CD4-positive, CD25-positive, alpha-beta regulatory T cell (primary cell): ENCODE results near the gene CDH23. TPM values are rescaled to one million over a fixed set of nuclear protein-coding genes. Genes with fewer than 3 reads are reported as not detected.

ENCODE experiments used
- ATAC-seq, 2 donors: fragments of 150-1000 bp; cut with Tn5 transposase; one replicate each; pipeline ENCODE4 v1.10.0; 2021; ENCODE audit warnings: low read depth in 2 of 2, moderate number of reproducible peaks in 2 of 2, moderate library complexity in 1 of 2
- DNase-seq, 3 donors: peaks; one replicate each; pipeline versions ENCODE4 v3.0.0 to v3.0.0-alpha.2; 2012 to 2022; ENCODE audit warnings: mixed read lengths in 1 of 3
- H3K27ac ChIP-seq: one replicate; pipeline ENCODE4 v1.7.0; 2013; ENCODE audit warnings: mild to moderate bottlenecking, low read length; ENCODE audit not compliant: insufficient read depth, poor library complexity, severe bottlenecking
- H3K27me3 ChIP-seq: one replicate; pipeline ENCODE4 v1.7.0; 2013; ENCODE audit warnings: low read length; ENCODE audit not compliant: control insufficient read depth, insufficient read depth
- H3K36me3 ChIP-seq: one replicate; pipeline ENCODE4 v1.7.0; 2013; ENCODE audit warnings: mild to moderate bottlenecking, low read length, moderate library complexity; ENCODE audit not compliant: control insufficient read depth, insufficient read depth
- H3K4me1 ChIP-seq: 2 replicates; pipeline ENCODE4 v1.7.0; 2013; ENCODE audit warnings: mild to moderate bottlenecking, low read length; ENCODE audit not compliant: insufficient read depth, control insufficient read depth, poor library complexity, severe bottlenecking
- H3K4me3 ChIP-seq: one replicate; pipeline ENCODE4 v1.7.0; 2013; ENCODE audit warnings: low read depth, mild to moderate bottlenecking, low read length, moderate library complexity
- H3K9me3 ChIP-seq, 2 experiments: 1 replicate in 1 of 2; 2 replicates in 1 of 2; pipeline ENCODE4 v1.7.0; 2013; ENCODE audit warnings: low read length in 2 of 2, mild to moderate bottlenecking in 1 of 2, moderate library complexity in 1 of 2; ENCODE audit not compliant: control insufficient read depth in 2 of 2
- H3K27ac Mint-ChIP-seq, 3 donors: one replicate each; pipeline ENCODE4 v1.8.0; 2020 to 2022; ENCODE audit warnings: mild to moderate bottlenecking in 3 of 3, mixed read lengths in 3 of 3, moderate library complexity in 2 of 3
- H3K27me3 Mint-ChIP-seq: one replicate; pipeline ENCODE4 v1.8.0; 2022; ENCODE audit warnings: mild to moderate bottlenecking, mixed read lengths
- H3K36me3 Mint-ChIP-seq: one replicate; pipeline ENCODE4 v1.8.0; 2020; ENCODE audit warnings: mixed read lengths
- H3K4me1 Mint-ChIP-seq, 4 donors: one replicate each; pipeline ENCODE4 v1.8.0; 2020 to 2022; ENCODE audit warnings: mixed read lengths in 4 of 4, mild to moderate bottlenecking in 1 of 4
- H3K4me3 Mint-ChIP-seq, 4 donors: one replicate each; pipeline ENCODE4 v1.8.0; 2020 to 2022; ENCODE audit warnings: mild to moderate bottlenecking in 4 of 4, mixed read lengths in 4 of 4, moderate library complexity in 3 of 4
- H3K9me3 Mint-ChIP-seq, 7 donors: one replicate each; pipeline ENCODE4 v1.8.0; 2020 to 2022; ENCODE audit warnings: mixed read lengths in 7 of 7, mild to moderate bottlenecking in 3 of 7, moderate library complexity in 2 of 7
- polyA plus RNA-seq, 4 donors: library from polyadenylated mRNA; unstranded; fragments of 300-500 nt; fragmentation: Illumina TruSeq; gene quantifications; one replicate each; pipeline ENCODE4 v1.2.3, GENCODE V29; 2021
- total RNA-seq: library from RNA; stranded (reverse); gene quantifications from one replicate; pipeline ENCODE4 v1.2.3, GENCODE V29; 2022

CDH23 gene
- total and polyA plus RNA-seq, 5 donors from 2014 or later: 0.17 to 5.6 (median 1.1) TPM

GRCh38 chr10:71719464-71720201 is 322.9 kb downstream of the CDH23 start, which contains the start of gene C10orf105:
Gene C10orf105, minus strand, starts transcription at chr10:71719778. Its CDS starts 3,441 bp downstream, at chr10:71716337.
- Mint-ChIP-seq H3K4me1 (peaks cover 0 to 61% (median 17%) of the 10 kb centered on the region in 4 donors), H3K27me3 (peaks cover 4% of the 10 kb centered on the region), H3K36me3 (peaks cover 7% of the 10 kb centered on the region), H3K27ac (peak within 1 kb of the TSS; percentile 17 to 82 (median 52)), H3K9me3 (no peaks in the 10 kb centered on the region), H3K4me3 (no peak within 1 kb of the TSS)
- H3K36me3 ChIP-seq: no peaks in the 10 kb centered on the region
- DNase-seq: no peak
- no peak within 1 kb of the TSS for H3K4me3 ChIP-seq
- peaks cover 26% of the 10 kb centered on the region for H3K4me1 ChIP-seq
- H3K27me3 ChIP-seq: no peaks in the 10 kb centered on the region
- no peak within 1 kb of the TSS for H3K27ac ChIP-seq
- no peaks in the 10 kb centered on the region for H3K9me3 ChIP-seq
- ATAC-seq: no peak

- ATAC-seq: no peak
Measured at GRCh38 chr10:71720288-71720687, 323.6 kb downstream of the CDH23 start.

GRCh38 chr10:71721313-71721712 is 324.6 kb downstream of the CDH23 start:
- Mint-ChIP-seq H3K27ac (peak overlapping the region in 2 of 3 donors; percentile 43 to 46), H3K36me3 (peaks cover 7% of the 10 kb centered on the region), H3K4me3 (peak overlapping the region in 1 of 4 donors; percentile 29), H3K4me1 (peaks cover 7 to 58% (median 18%) of the 10 kb centered on the region in 4 donors), H3K9me3 (no peaks in the 10 kb centered on the region), H3K27me3 (peaks cover 4% of the 10 kb centered on the region)
- DNase-seq (no peak), ATAC-seq (no peak)
- Histone ChIP-seq H3K4me1 (peaks cover 25% of the 10 kb centered on the region), H3K36me3 (no peaks in the 10 kb centered on the region), H3K27ac (no peak overlapping the region), H3K27me3 (no peaks in the 10 kb centered on the region), H3K9me3 (no peaks in the 10 kb centered on the region), H3K4me3 (no peak overlapping the region)

More at GRCh38 chr10:71720288-71720687, 323.6 kb downstream of the CDH23 start:
- no peak for DNase-seq
- H3K9me3 ChIP-seq: no peaks in the 10 kb centered on the region
- peaks cover 0 to 58% (median 16%) of the 10 kb centered on the region in 4 donors for H3K4me1 Mint-ChIP-seq
- no peaks in the 10 kb centered on the region for H3K36me3 ChIP-seq
- H3K4me3 Mint-ChIP-seq: no peak overlapping the region
- no peak overlapping the region for H3K4me3 ChIP-seq
- peaks cover 25% of the 10 kb centered on the region for H3K4me1 ChIP-seq
- H3K9me3 Mint-ChIP-seq: no peaks in the 10 kb centered on the region
- peaks cover 4% of the 10 kb centered on the region for H3K27me3 Mint-ChIP-seq
- H3K36me3 Mint-ChIP-seq: peaks cover 7% of the 10 kb centered on the region
- H3K27ac Mint-ChIP-seq: peak overlapping the region in 1 of 3 donors; percentile 82
- no peaks in the 10 kb centered on the region for H3K27me3 ChIP-seq
- H3K27ac ChIP-seq: no peak overlapping the region

GRCh38 chr10:71722849-71723248 is 326.1 kb downstream of the CDH23 start:
- DNase-seq (no peak), ATAC-seq (no peak)
- H3K27me3 ChIP-seq: no peaks in the 10 kb centered on the region
- Mint-ChIP-seq H3K36me3 (peaks cover 7% of the 10 kb centered on the region), H3K27ac (peak overlapping the region in 2 of 3 donors; percentile 43 to 80), H3K27me3 (peaks cover 4% of the 10 kb centered on the region), H3K4me1 (peaks cover 7 to 60% (median 31%) of the 10 kb centered on the region in 4 donors), H3K4me3 (peak overlapping the region in 1 of 4 donors; percentile 29), H3K9me3 (no peaks in the 10 kb centered on the region)
- no peak overlapping the region for H3K27ac ChIP-seq
- no peak overlapping the region for H3K4me3 ChIP-seq
- peaks cover 31% of the 10 kb centered on the region for H3K4me1 ChIP-seq
- H3K9me3 ChIP-seq: no peaks in the 10 kb centered on the region
- H3K36me3 ChIP-seq: no peaks in the 10 kb centered on the region

GRCh38 chr10:71723311-71723710 is 326.6 kb downstream of the CDH23 start:
- DNase-seq (no peak), ATAC-seq (no peak)
- Mint-ChIP-seq H3K9me3 (no peaks in the 10 kb centered on the region), H3K4me1 (peaks cover 7 to 65% (median 32%) of the 10 kb centered on the region in 4 donors), H3K27me3 (peaks cover 4% of the 10 kb centered on the region), H3K36me3 (peaks cover 7% of the 10 kb centered on the region), H3K4me3 (no peak overlapping the region), H3K27ac (peak overlapping the region in 1 of 3 donors; percentile 65)
- Histone ChIP-seq H3K4me1 (peaks cover 36% of the 10 kb centered on the region), H3K36me3 (no peaks in the 10 kb centered on the region), H3K27ac (no peak overlapping the region), H3K9me3 (no peaks in the 10 kb centered on the region), H3K4me3 (no peak overlapping the region), H3K27me3 (no peaks in the 10 kb centered on the region)

- H3K4me3 ChIP-seq: no peak overlapping the region
- H3K36me3 ChIP-seq: no peaks in the 10 kb centered on the region
- Mint-ChIP-seq H3K27ac (peak overlapping the region; percentile 66 to 99 (median 85)), H3K9me3 (no peaks in the 10 kb centered on the region), H3K4me3 (peak overlapping the region in 1 of 4 donors; percentile 11), H3K36me3 (peaks cover 7% of the 10 kb centered on the region), H3K4me1 (peaks cover 7 to 71% (median 41%) of the 10 kb centered on the region in 4 donors), H3K27me3 (peaks cover 4% of the 10 kb centered on the region)
- DNase-seq (no peak), ATAC-seq (no peak)
- no peaks in the 10 kb centered on the region for H3K9me3 ChIP-seq
- no peaks in the 10 kb centered on the region for H3K27me3 ChIP-seq
- peaks cover 48% of the 10 kb centered on the region for H3K4me1 ChIP-seq
- peak overlapping the region; percentile 85 for H3K27ac ChIP-seq
Measured at GRCh38 chr10:71724539-71724938, 327.8 kb downstream of the CDH23 start.

GRCh38 chr10:71725249-71725648 is 328.5 kb downstream of the CDH23 start:
- peaks cover 4% of the 10 kb centered on the region for H3K27me3 Mint-ChIP-seq
- H3K9me3 ChIP-seq: no peaks in the 10 kb centered on the region
- peak overlapping the region; percentile 98 to 100 (median 99) for H3K27ac Mint-ChIP-seq
- H3K4me3 ChIP-seq: no peak overlapping the region
- peaks cover 54% of the 10 kb centered on the region for H3K4me1 ChIP-seq
- H3K36me3 ChIP-seq: no peaks in the 10 kb centered on the region
- peaks cover 7% of the 10 kb centered on the region for H3K36me3 Mint-ChIP-seq
- H3K4me1 Mint-ChIP-seq: peaks cover 7 to 77% (median 41%) of the 10 kb centered on the region in 4 donors
- peak overlapping the region in 1 of 4 donors; percentile 78 for H3K4me3 Mint-ChIP-seq
- H3K9me3 Mint-ChIP-seq: no peaks in the 10 kb centered on the region
- ATAC-seq: no peak
- peak overlapping the region; percentile 85 for H3K27ac ChIP-seq
- no peaks in the 10 kb centered on the region for H3K27me3 ChIP-seq
- no peak for DNase-seq
